CD14-positive monocyte (primary cell): ENCODE measurements around the gene RBFOX2. TPM values are rescaled to one million over a fixed set of nuclear protein-coding genes. Genes with fewer than 3 reads are reported as not detected.
"Not testable (repeated sequence)": the region's sequence is repeated elsewhere in the genome, so short reads cannot be mapped to it uniquely, and the experiment has no call there.

Experiments
- DNase-seq, 3 donors: peaks; one replicate each; pipeline ENCODE4 v3.0.0-alpha.2; 2011 to 2022
- H2AFZ ChIP-seq: 2 replicates; pipeline ENCODE4 v1.6.0; 2012; ENCODE audit warnings: mild to moderate bottlenecking, low read depth, low read length, inconsistent platforms; ENCODE audit not compliant: insufficient read depth, poor library complexity, severe bottlenecking
- H3K27ac ChIP-seq, 2 donors: 1 replicate in 1 of 2; 2 replicates in 1 of 2; pipeline ENCODE4 v1.5.1; 2012 to 2013; ENCODE audit warnings: low read length in 2 of 2, control low read depth in 1 of 2, inconsistent platforms in 1 of 2, low read depth in 1 of 2, mild to moderate bottlenecking in 1 of 2
- H3K27me3 ChIP-seq, 2 donors: one replicate each; pipeline versions ENCODE4 v1.6.0 to v1.6.1; 2011 to 2013; ENCODE audit warnings: low read length in 2 of 2; ENCODE audit not compliant: control insufficient read depth in 2 of 2, insufficient read depth in 2 of 2
- H3K36me3 ChIP-seq, 2 donors: replicated peaks in 1 of 2; 1 replicate in 1 of 2; 2 replicates in 1 of 2; pipeline versions ENCODE4 v1.5.1 to v1.6.1; 2012 to 2013; ENCODE audit warnings: low read length in 2 of 2, control low read depth in 1 of 2, inconsistent platforms in 1 of 2, mild to moderate bottlenecking in 1 of 2; ENCODE audit not compliant: insufficient read depth in 2 of 2, control insufficient read depth in 1 of 2
- H3K4me1 ChIP-seq, 2 donors: 1 replicate in 1 of 2; 2 replicates in 1 of 2; pipeline versions ENCODE4 v1.5.1 to v1.6.1; 2012 to 2013; ENCODE audit warnings: low read length in 2 of 2, control low read depth in 1 of 2, inconsistent platforms in 1 of 2, mild to moderate bottlenecking in 1 of 2, moderate library complexity in 1 of 2; ENCODE audit not compliant: insufficient read depth in 2 of 2, control insufficient read depth in 1 of 2
- H3K4me2 ChIP-seq: replicated peaks from 2 replicates; pipeline ENCODE3; 2012; ENCODE audit warnings: low read length, moderate library complexity, mild to moderate bottlenecking; ENCODE audit not compliant: poor library complexity, severe bottlenecking; ENCODE audit errors: extremely low read depth
- H3K4me3 ChIP-seq, 3 experiments: fragments of 200-600 bp in 1 of 3; sonication (generic) in 1 of 3; replicated peaks in 1 of 3; 1 replicate in 2 of 3; 2 replicates in 1 of 3; pipeline ENCODE4 v1.5.1; 2011 to 2013; ENCODE audit warnings: low read length in 3 of 3, mild to moderate bottlenecking in 3 of 3, control low read depth in 2 of 3, low read depth in 2 of 3, inconsistent platforms in 1 of 3, moderate library complexity in 1 of 3
- H3K79me2 ChIP-seq: 2 replicates; pipeline ENCODE4 v1.6.0; 2012; ENCODE audit warnings: mild to moderate bottlenecking, control low read depth, inconsistent platforms, low read length, moderate library complexity; ENCODE audit not compliant: insufficient read depth
- H3K9ac ChIP-seq: 2 replicates; pipeline ENCODE4 v1.6.0; 2017; ENCODE audit warnings: low read length, mild to moderate bottlenecking; ENCODE audit not compliant: insufficient read depth, poor library complexity, severe bottlenecking
- H3K9me3 ChIP-seq, 2 donors: replicated peaks in 1 of 2; 1 replicate in 1 of 2; 2 replicates in 1 of 2; pipeline versions ENCODE4 v1.5.1 to v1.6.1; 2012 to 2013; ENCODE audit warnings: low read length in 2 of 2, control low read depth in 1 of 2; ENCODE audit not compliant: control insufficient read depth in 1 of 2, insufficient read depth in 1 of 2
- H4K20me1 ChIP-seq: 2 replicates; pipeline ENCODE4 v1.6.0; 2012; ENCODE audit warnings: mild to moderate bottlenecking, low read length, control low read depth, moderate library complexity; ENCODE audit not compliant: insufficient read depth
- H3K27ac Mint-ChIP-seq, 7 donors: one replicate each; pipeline ENCODE4 v1.8.0; 2020; ENCODE audit warnings: mild to moderate bottlenecking in 7 of 7, mixed read lengths in 7 of 7, moderate library complexity in 6 of 7, inconsistent platforms in 2 of 7
- H3K27me3 Mint-ChIP-seq, 3 donors: one replicate each; pipeline ENCODE4 v1.8.0; 2021 to 2022; ENCODE audit warnings: low read depth in 3 of 3, mild to moderate bottlenecking in 3 of 3, mixed read lengths in 3 of 3, moderate library complexity in 3 of 3, inconsistent platforms in 1 of 3
- H3K36me3 Mint-ChIP-seq, 2 donors: one replicate each; pipeline ENCODE4 v1.8.0; 2020; ENCODE audit warnings: mixed read lengths in 2 of 2, inconsistent platforms in 1 of 2, mild to moderate bottlenecking in 1 of 2
- H3K4me1 Mint-ChIP-seq: one replicate; pipeline ENCODE4 v1.8.0; 2020; ENCODE audit warnings: mild to moderate bottlenecking, mixed read lengths
- H3K4me3 Mint-ChIP-seq, 2 donors: one replicate each; pipeline ENCODE4 v1.8.0; 2020; ENCODE audit warnings: mild to moderate bottlenecking in 2 of 2, mixed read lengths in 2 of 2, moderate library complexity in 1 of 2
- H3K9me3 Mint-ChIP-seq, 7 donors: one replicate each; pipeline ENCODE4 v1.8.0; 2020 to 2022; ENCODE audit warnings: mixed read lengths in 7 of 7, mild to moderate bottlenecking in 6 of 7, moderate library complexity in 6 of 7, inconsistent platforms in 2 of 7
- WGBS: methylation state at CpG from one replicate; pipeline ENCODE4 v1.1.5; 2013; ENCODE audit warnings: missing lambda C conversion rate; ENCODE audit not compliant: insufficient coverage; 5-methylcytosine and 5-hydroxymethylcytosine counted together
- intact Hi-C, 2 donors: fragments of 100-400 bp; cut with micrococcal nuclease; formaldehyde crosslinking; loops; one replicate each; pipeline versions ENCODE4 v1.15.0 to v1.15.1; 2023
- polyA plus RNA-seq, 3 donors: library from polyadenylated mRNA; depleted of rRNA in 1 of 3; unstranded in 2 of 3; stranded (reverse) in 1 of 3; fragments of 300-500 nt in 2 of 3; fragments of >200 nt in 1 of 3; fragmentation: Illumina TruSeq in 2 of 3; gene quantifications; 1 replicate in 2 of 3; 2 replicates in 1 of 3; pipeline ENCODE4 v1.2.3, GENCODE V29; 2012 to 2021
- TF ChIP-seq, protein P1 (sequence below): fragments of 200-600 bp; IDR thresholded peaks from one replicate; pipeline ENCODE4 v1.8.0; 2022; ENCODE audit warnings: antibody characterized with exemption, mild to moderate bottlenecking

RBFOX2 gene
- polyA plus RNA-seq, 3 donors = not detected

DNA sequence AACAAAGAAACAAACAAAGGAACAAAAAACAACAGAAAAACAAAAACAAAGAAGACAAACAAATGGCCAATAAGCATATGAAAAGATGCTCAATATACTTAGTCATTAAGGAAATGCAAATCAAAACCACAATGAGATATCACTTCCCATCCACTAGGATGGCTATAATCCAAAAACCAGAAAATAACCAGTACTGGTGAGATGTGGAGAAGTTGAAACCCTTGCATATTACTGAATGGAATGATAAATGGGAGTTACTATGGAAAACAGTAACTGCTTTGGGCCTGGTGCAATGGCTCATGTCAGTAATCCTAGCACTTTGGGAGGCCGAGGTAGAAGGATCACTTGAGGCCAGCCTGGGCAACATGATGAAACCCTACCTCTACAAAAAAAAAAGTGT, 44.9 kb upstream of the RBFOX2 start:
- Histone ChIP-seq H3K9ac (no peak overlapping the region), H3K79me2 (no peaks in the 10 kb centered on the region), H3K36me3 (no peaks in the 10 kb centered on the region), H3K27me3 (peaks cover 0 to 30% of the 10 kb centered on the region in 2 donors), H3K4me1 (no peaks in the 10 kb centered on the region), H2AFZ (no peak overlapping the region), H3K27ac (no peak overlapping the region), H3K4me3 (no peak overlapping the region), H3K9me3 (no peaks in the 10 kb centered on the region), H4K20me1 (no peaks in the 10 kb centered on the region), H3K4me2 (no peak overlapping the region)
- intact Hi-C loops = no loop called here
- Mint-ChIP-seq H3K4me3 (no peak overlapping the region), H3K4me1 (peaks cover 6% of the 10 kb centered on the region), H3K27me3 (peaks cover 48 to 72% (median 51%) of the 10 kb centered on the region in 3 donors), H3K36me3 (no peaks in the 10 kb centered on the region), H3K27ac (no peak overlapping the region), H3K9me3 (peaks cover 2 to 25% (median 10%) of the 10 kb centered on the region in 7 donors)
- no CpG with 5 or more reads among the region's 1 CpG for WGBS
- no peak for DNase-seq
- TF ChIP-seq, protein P1, sequence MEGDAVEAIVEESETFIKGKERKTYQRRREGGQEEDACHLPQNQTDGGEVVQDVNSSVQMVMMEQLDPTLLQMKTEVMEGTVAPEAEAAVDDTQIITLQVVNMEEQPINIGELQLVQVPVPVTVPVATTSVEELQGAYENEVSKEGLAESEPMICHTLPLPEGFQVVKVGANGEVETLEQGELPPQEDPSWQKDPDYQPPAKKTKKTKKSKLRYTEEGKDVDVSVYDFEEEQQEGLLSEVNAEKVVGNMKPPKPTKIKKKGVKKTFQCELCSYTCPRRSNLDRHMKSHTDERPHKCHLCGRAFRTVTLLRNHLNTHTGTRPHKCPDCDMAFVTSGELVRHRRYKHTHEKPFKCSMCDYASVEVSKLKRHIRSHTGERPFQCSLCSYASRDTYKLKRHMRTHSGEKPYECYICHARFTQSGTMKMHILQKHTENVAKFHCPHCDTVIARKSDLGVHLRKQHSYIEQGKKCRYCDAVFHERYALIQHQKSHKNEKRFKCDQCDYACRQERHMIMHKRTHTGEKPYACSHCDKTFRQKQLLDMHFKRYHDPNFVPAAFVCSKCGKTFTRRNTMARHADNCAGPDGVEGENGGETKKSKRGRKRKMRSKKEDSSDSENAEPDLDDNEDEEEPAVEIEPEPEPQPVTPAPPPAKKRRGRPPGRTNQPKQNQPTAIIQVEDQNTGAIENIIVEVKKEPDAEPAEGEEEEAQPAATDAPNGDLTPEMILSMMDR = no peak

DNA sequence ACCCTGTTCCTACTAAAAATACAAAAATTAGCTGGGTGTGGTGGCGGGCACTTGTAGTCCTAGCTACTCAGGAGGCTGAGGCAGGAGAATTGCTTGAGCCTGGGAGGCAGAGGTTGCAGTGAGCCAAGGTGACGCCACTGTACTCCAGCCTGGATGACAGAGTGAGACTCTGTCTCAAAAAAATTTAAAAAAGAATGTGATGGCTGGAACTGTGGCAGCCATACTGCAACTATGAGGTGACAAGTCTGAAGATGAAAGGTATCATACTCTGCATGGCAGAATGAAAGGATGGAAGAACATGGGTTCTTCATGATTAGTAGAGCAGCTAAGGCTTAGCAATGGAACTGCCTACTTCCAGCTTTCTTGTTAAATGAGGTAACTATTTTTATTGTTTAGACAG, 42.0 kb upstream of the RBFOX2 start:
- H3K27me3 ChIP-seq = peaks cover 0 to 23% of the 10 kb centered on the region in 2 donors
- WGBS = 94% methylated on average over 2 of the region's 2 CpGs
- H3K79me2 ChIP-seq, intact Hi-C loops, H4K20me1 ChIP-seq, H3K4me3 Mint-ChIP-seq, DNase-seq, H3K9ac ChIP-seq, H2AFZ ChIP-seq, H3K4me3 ChIP-seq, H3K27ac ChIP-seq, H3K4me1 ChIP-seq, H3K27ac Mint-ChIP-seq, H3K36me3 Mint-ChIP-seq, H3K9me3 ChIP-seq, H3K36me3 ChIP-seq, H3K4me2 ChIP-seq: not testable (repeated sequence)
- H3K9me3 Mint-ChIP-seq = peaks cover 0 to 14% (median 2%) of the 10 kb centered on the region in 7 donors
- peaks cover 38 to 59% (median 45%) of the 10 kb centered on the region in 3 donors for H3K27me3 Mint-ChIP-seq
- peaks cover 13% of the 10 kb centered on the region for H3K4me1 Mint-ChIP-seq
